ENCODE data around the gene BNC2.

DNA sequence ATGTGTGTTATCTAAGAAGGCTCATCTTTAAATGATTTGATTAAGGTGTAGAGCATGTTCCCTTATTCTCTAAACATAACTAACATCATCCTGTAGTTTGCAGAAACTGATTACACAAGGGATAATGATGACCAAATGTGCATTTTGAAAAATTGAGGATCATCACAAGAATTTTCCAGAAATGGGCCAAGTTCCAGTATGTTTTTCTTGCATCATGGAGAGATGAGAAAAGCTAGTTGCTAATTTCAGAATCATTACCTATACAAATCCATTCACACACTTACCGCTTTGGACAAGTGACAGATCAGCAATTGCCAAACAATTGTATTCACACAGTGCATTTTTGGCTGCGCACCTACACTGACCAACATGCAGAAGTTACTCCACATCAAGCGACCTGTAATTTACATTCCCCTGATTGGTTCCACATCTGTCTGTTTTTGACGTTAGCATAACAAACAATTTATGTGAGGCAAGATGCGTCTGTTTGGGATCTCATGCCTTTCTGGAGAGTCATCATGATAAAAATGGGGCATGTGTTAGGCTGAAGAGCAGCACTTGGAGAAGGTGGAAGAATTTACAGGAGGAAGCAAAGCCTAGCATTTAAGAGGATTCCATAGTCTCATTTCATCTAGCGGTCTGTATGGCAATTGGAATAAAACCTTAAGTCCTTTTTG is 2.8 kb upstream of the BNC2 start:
- TF ChIP-seq POLR2A (IDR thresholded peaks at IDR 0.05; ENCODE audit: low read depth, low read length): no peak
- TF ChIP-seq, protein P1, sequence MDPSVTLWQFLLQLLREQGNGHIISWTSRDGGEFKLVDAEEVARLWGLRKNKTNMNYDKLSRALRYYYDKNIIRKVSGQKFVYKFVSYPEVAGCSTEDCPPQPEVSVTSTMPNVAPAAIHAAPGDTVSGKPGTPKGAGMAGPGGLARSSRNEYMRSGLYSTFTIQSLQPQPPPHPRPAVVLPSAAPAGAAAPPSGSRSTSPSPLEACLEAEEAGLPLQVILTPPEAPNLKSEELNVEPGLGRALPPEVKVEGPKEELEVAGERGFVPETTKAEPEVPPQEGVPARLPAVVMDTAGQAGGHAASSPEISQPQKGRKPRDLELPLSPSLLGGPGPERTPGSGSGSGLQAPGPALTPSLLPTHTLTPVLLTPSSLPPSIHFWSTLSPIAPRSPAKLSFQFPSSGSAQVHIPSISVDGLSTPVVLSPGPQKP (IDR thresholded peaks at IDR 0.05; ENCODE audit: borderline replicate concordance, low read depth, low read length): no peak
- TF ChIP-seq FOS (IDR thresholded peaks at IDR 0.05; ENCODE audit: low read depth, low read length): no peak
- TF ChIP-seq, protein P2, sequence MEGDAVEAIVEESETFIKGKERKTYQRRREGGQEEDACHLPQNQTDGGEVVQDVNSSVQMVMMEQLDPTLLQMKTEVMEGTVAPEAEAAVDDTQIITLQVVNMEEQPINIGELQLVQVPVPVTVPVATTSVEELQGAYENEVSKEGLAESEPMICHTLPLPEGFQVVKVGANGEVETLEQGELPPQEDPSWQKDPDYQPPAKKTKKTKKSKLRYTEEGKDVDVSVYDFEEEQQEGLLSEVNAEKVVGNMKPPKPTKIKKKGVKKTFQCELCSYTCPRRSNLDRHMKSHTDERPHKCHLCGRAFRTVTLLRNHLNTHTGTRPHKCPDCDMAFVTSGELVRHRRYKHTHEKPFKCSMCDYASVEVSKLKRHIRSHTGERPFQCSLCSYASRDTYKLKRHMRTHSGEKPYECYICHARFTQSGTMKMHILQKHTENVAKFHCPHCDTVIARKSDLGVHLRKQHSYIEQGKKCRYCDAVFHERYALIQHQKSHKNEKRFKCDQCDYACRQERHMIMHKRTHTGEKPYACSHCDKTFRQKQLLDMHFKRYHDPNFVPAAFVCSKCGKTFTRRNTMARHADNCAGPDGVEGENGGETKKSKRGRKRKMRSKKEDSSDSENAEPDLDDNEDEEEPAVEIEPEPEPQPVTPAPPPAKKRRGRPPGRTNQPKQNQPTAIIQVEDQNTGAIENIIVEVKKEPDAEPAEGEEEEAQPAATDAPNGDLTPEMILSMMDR (conservative IDR thresholded peaks at IDR 0.05; ENCODE audit: low read depth, low read length): no peak
- TF ChIP-seq RFX5 (IDR thresholded peaks at IDR 0.05; ENCODE audit: low read depth, low read length): no peak
- no peak; the same call in 1 of the 2 replicates for TF ChIP-seq CEBPB (IDR thresholded peaks at IDR 0.05; ENCODE audit: low read depth, low read length)
